Stomach (tissue), 4 donors: Measurements from ENCODE around the gene CDC14B.

Experiments used
- CTCF ChIP-seq, 7 experiments: fragments of 450-650 bp in 4 of 7; fragments of 200-600 bp in 3 of 7; sonication (generic) in 3 of 7; IDR thresholded peaks; one replicate each; pipeline ENCODE4 v1.5.1; 2016 to 2019; ENCODE audit warnings: antibody characterized with exemption in 7 of 7, control low read depth in 2 of 7, mild to moderate bottlenecking in 1 of 7
- POLR2A ChIP-seq, 4 donors: fragments of 450-650 bp; IDR thresholded peaks; one replicate each; pipeline ENCODE4 v1.6.1; 2016; ENCODE audit warnings: antibody characterized with exemption in 4 of 4, control low read depth in 2 of 4, mild to moderate bottlenecking in 1 of 4, moderate library complexity in 1 of 4
- POLR2AphosphoS5 ChIP-seq, 3 donors: sonication (generic); formaldehyde crosslinking; IDR thresholded peaks; one replicate each; pipeline ENCODE4 v1.6.1; 2016; ENCODE audit warnings: antibody characterized with exemption in 3 of 3

DNA sequence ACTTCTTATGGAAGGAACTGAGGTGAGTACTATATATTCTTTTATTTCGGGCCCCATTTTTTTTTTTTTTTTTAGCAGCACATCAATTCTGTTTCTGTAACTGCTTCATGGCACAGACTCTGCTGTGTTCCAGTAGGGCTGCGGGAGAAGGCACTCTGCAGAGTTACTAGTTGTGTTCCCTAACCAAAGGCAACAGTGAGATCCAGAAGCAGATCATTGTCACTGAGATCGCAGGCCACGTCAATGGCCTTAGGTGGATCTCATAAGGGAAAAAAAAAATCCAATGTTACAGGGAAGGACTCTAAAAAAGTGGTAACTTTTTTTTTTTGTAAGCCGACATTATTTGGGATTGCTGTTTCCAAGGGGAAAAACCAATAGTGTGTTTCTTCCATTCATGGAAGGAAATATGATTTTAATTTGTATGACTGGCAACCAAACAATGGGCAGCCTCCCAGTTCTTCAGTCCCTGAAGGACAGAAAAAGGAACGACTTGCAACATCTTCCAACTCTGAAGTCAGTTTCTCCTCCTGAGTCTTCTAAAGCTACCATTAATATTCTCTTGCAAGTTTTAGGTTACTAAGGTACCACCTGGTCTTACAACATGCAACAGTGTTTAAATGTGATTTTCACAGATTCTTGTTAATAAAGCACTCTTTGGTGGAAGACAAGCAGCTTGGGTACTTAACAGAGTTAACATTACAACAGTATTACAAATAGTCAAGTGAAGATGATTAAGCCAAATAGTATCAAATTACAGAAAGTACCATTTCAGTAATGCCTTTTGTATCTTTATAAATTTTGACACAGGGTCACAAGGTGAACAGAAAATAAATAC, 116.9 kb downstream of the CDC14B start:
- TF ChIP-seq POLR2A (IDR thresholded peaks at IDR 0.05): no peak
- TF ChIP-seq CTCF (IDR thresholded peaks at IDR 0.05): no peak
- no peak for TF ChIP-seq POLR2AphosphoS5 (IDR thresholded peaks at IDR 0.05)
